Hepatocyte (in vitro differentiated cells): ENCODE results near the gene TMEM135. TPM values are rescaled to one million over a fixed set of nuclear protein-coding genes. Genes with fewer than 3 reads are reported as not detected.
"Not testable (repeated sequence)": the region's sequence is repeated elsewhere in the genome, so short reads cannot be mapped to it uniquely, and the experiment has no call there.

ENCODE experiments used
- DNase-seq: peaks from one replicate; pipeline ENCODE4 v3.0.0-alpha.2; 2016; ENCODE audit warnings: low spot score
- H2AFZ ChIP-seq: fragments of 200-600 bp; sonication (generic); 2 replicates; pipeline ENCODE4 v1.6.0; 2016; ENCODE audit warnings: antibody characterized with exemption, mild to moderate bottlenecking
- H3K27ac ChIP-seq: fragments of 200-600 bp; sonication (generic); 2 replicates; pipeline ENCODE4 v1.5.1; 2016; ENCODE audit warnings: mild to moderate bottlenecking
- H3K27me3 ChIP-seq: fragments of 200-600 bp; sonication (generic); 2 replicates; pipeline ENCODE4 v1.6.1; 2016
- H3K36me3 ChIP-seq: fragments of 200-600 bp; sonication (generic); replicated peaks from 2 replicates; pipeline ENCODE4 v1.5.1; 2016; ENCODE audit warnings: low read depth; ENCODE audit not compliant: insufficient read depth
- H3K4me1 ChIP-seq: fragments of 200-600 bp; sonication (generic); 2 replicates; pipeline ENCODE4 v1.5.1; 2016; ENCODE audit warnings: mild to moderate bottlenecking, moderate library complexity; ENCODE audit not compliant: insufficient read depth
- H3K4me2 ChIP-seq: fragments of 200-600 bp; sonication (generic); 2 replicates; pipeline ENCODE4 v1.6.0; 2016
- H3K4me3 ChIP-seq: fragments of 200-600 bp; sonication (generic); 2 replicates; pipeline ENCODE4 v1.5.1; 2016; ENCODE audit warnings: mild to moderate bottlenecking
- H3K79me2 ChIP-seq: fragments of 200-600 bp; sonication (generic); 2 replicates; pipeline ENCODE4 v1.6.0; 2017; ENCODE audit warnings: mild to moderate bottlenecking
- H3K9me2 ChIP-seq: fragments of 200-600 bp; sonication (generic); replicated peaks from 2 replicates; pipeline ENCODE4 v1.6.0; 2017; ENCODE audit warnings: mild to moderate bottlenecking; ENCODE audit not compliant: insufficient read depth
- H3K9me3 ChIP-seq: fragments of 200-600 bp; sonication (generic); 2 replicates; pipeline ENCODE4 v1.5.1; 2016; ENCODE audit warnings: low read depth, mild to moderate bottlenecking
- H4K20me1 ChIP-seq: fragments of 200-600 bp; sonication (generic); 2 replicates; pipeline ENCODE4 v1.6.0; 2016; ENCODE audit warnings: mild to moderate bottlenecking; ENCODE audit not compliant: insufficient read depth, poor library complexity, severe bottlenecking
- CTCF ChIP-seq: fragments of 200-600 bp; sonication (generic); IDR thresholded peaks from 2 replicates; pipeline ENCODE4 v1.5.1; 2016; ENCODE audit warnings: antibody characterized with exemption, mild to moderate bottlenecking; ENCODE audit not compliant: poor library complexity
- EZH2 ChIP-seq: fragments of 200-600 bp; sonication (generic); IDR thresholded peaks from 2 replicates; pipeline ENCODE4 v1.6.1; 2016; ENCODE audit warnings: antibody characterized with exemption, mild to moderate bottlenecking, borderline replicate concordance
- EZH2phosphoT487 ChIP-seq: fragments of 200-600 bp; sonication (generic); IDR thresholded peaks from one replicate; pipeline ENCODE4 v1.6.1; 2018; ENCODE audit warnings: antibody characterized with exemption, mild to moderate bottlenecking, low read depth, moderate library complexity; ENCODE audit not compliant: unreplicated experiment, severe bottlenecking
- WGBS: methylation state at CpG from one replicate; pipeline ENCODE4 v1.1.6; 2016; ENCODE audit warnings: low lambda C conversion rate; ENCODE audit errors: missing lambda C conversion rate; 5-methylcytosine and 5-hydroxymethylcytosine counted together
- polyA plus RNA-seq: library from polyadenylated mRNA; unstranded; fragments of >200 nt; fragmentation: Nextera tagmentation; extraction: Ambion mirVana; gene quantifications from 2 replicates; pipeline ENCODE4 v1.2.1, GENCODE V29; 2016
- total RNA-seq: library from RNA; depleted of rRNA; stranded (reverse); fragments of >200 nt; gene quantifications from 2 replicates; pipeline ENCODE4 v1.2.3, GENCODE V29; 2014

TMEM135 gene
- total and polyA plus RNA-seq, 2 experiments from 2014 or later = 26.7 to 52.0 TPM

DNA sequence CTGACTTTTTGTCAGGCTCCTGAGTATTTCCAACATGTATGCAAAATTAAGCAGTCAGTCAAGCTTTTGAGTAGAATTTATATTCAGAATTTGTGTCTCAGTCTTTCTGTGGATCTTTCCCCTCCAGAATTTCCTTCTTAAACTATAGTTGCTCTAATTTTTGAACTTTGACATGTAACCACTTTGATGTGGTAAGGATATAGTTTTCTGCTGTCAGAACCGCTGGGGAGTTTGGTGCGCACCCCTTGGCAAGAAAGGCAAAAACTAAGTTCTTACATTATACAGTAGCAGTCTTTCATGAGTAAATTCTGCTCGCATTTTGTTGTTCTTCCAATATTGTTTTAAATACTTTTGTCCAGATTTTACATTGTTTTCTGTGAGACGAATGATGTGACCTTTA is 105.9 kb downstream of the TMEM135 start:
- H3K9me2 ChIP-seq = no peaks in the 10 kb centered on the region
- TF ChIP-seq EZH2 (no peak), CTCF (no peak), EZH2phosphoT487 (no peak)
- no peak overlapping the region for H2AFZ ChIP-seq
- no peaks in the 10 kb centered on the region for H3K36me3 ChIP-seq
- H3K4me3 ChIP-seq = no peak overlapping the region
- DNase-seq = no peak
- H3K79me2 ChIP-seq = peaks cover 47% of the 10 kb centered on the region
- H4K20me1 ChIP-seq = no peaks in the 10 kb centered on the region
- 88% methylated on average over 4 of the region's 4 CpGs for WGBS
- no peaks in the 10 kb centered on the region for H3K27me3 ChIP-seq
- H3K27ac ChIP-seq = no peak overlapping the region
- no peaks in the 10 kb centered on the region for H3K9me3 ChIP-seq
- no peak overlapping the region for H3K4me2 ChIP-seq
- no peaks in the 10 kb centered on the region for H3K4me1 ChIP-seq

DNA sequence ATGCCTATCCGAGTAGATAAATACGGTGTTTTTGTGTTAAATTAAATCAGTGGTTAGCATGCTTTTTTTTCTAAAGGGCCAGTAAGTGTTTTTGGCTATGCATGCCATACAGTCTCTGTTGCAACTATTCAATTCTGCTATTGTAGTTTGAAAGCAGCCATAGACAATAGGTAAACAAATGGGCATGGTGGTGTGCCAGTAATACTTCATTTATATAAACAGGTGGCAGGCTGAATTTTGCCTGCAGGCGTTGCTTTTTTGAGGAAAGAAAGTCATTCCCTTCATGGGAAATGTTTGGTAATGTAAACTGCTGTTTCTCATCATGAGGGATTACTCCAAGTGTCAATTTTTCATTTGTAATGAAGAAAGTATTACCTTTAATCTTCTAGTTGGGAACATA is 106.5 kb downstream of the TMEM135 start:
- no peak overlapping the region for H3K4me2 ChIP-seq

DNA sequence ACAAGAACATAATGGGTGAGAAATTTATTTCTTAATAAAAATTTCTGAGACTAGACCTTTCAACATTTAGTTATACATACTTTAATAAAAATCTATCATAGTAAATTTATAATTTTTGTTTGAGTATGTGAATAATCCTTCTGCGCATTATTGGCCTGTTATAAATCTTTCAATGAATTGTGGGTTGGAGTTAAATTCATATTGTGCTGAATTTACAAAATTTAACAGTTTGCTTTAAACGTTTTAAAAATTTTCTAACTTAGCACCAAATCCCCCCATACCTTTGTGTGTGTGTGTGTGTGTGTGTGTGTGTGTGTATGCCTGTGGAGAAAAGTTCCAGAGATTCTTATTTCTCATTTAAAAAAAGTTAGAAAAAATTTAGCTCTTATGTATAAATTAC is 111.0 kb downstream of the TMEM135 start:
- Histone ChIP-seq H3K4me2 (no peak overlapping the region), H3K27ac (no peak overlapping the region), H3K36me3 (no peaks in the 10 kb centered on the region), H2AFZ (no peak overlapping the region), H4K20me1 (no peaks in the 10 kb centered on the region), H3K4me3 (no peak overlapping the region), H3K9me3 (no peaks in the 10 kb centered on the region), H3K9me2 (no peaks in the 10 kb centered on the region), H3K79me2 (peaks cover 45% of the 10 kb centered on the region), H3K4me1 (no peaks in the 10 kb centered on the region), H3K27me3 (no peaks in the 10 kb centered on the region)
- DNase-seq = no peak
- no peak for TF ChIP-seq EZH2
- no peak for TF ChIP-seq EZH2phosphoT487
- TF ChIP-seq CTCF = no peak
- 75% methylated on average over 2 of the region's 2 CpGs for WGBS

More for the DNA sequence above, 106.5 kb downstream of the TMEM135 start:
- Histone ChIP-seq H3K27me3 (no peaks in the 10 kb centered on the region), H3K9me2 (no peaks in the 10 kb centered on the region), H3K79me2 (peaks cover 52% of the 10 kb centered on the region), H3K4me3 (no peak overlapping the region), H3K36me3 (no peaks in the 10 kb centered on the region), H2AFZ (no peak overlapping the region), H3K9me3 (no peaks in the 10 kb centered on the region), H4K20me1 (no peaks in the 10 kb centered on the region), H3K4me1 (no peaks in the 10 kb centered on the region), H3K27ac (no peak overlapping the region)
- 66% methylated on average over 3 of the region's 3 CpGs for WGBS
- TF ChIP-seq EZH2 = no peak
- TF ChIP-seq CTCF = no peak
- no peak for TF ChIP-seq EZH2phosphoT487
- DNase-seq = no peak

DNA sequence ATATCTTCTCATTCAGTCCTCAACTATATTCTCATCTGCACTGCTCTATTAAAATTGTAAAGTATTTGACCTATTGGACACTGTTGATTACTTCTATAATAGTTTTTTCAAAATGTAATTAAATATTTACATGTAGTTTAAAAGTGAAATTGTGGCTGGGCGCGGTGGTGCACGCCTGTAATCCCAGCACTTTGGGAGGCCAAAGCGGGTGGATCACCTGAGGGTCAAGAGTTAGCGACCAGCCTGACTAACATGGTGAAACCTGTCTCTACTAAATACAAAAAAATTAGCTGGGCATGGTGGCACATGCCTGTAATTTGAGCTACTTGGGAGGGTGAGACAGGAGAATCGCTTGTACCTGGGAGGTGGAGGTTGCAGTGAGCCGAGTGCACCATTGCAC is 112.0 kb downstream of the TMEM135 start:
- H2AFZ ChIP-seq, H3K4me1 ChIP-seq, H3K9me2 ChIP-seq, H3K4me3 ChIP-seq, H4K20me1 ChIP-seq, H3K4me2 ChIP-seq, H3K9me3 ChIP-seq, H3K36me3 ChIP-seq, H3K27me3 ChIP-seq, H3K27ac ChIP-seq, DNase-seq: not testable (repeated sequence)
- 96% methylated on average over 7 of the region's 7 CpGs for WGBS
- peaks cover 47% of the 10 kb centered on the region for H3K79me2 ChIP-seq
